PC-9 (cell line): Measurements from ENCODE around the gene VAV2. TPM values are rescaled to one million over a fixed set of nuclear protein-coding genes. Genes with fewer than 3 reads are reported as not detected.

Source experiments
- BruUV-seq: library from RNA; stranded (reverse); fragments of 400-500 nt; replicated peaks from 2 replicates; lab custom pipeline; 2021; lab: Mats Ljungman, UMichigan
- CTCF ChIA-PET: fragments of 300-600 bp; sonication (Branson Sonifier 250); formaldehyde crosslinking; loops from one replicate; lab custom pipeline; 2022; ENCODE audit warnings: antibody characterized with exemption; lab: Charles Lee
- POLR2A ChIA-PET: fragments of 300-600 bp; sonication (Branson Sonifier 250); formaldehyde crosslinking; loops from one replicate; lab custom pipeline; 2022; ENCODE audit warnings: antibody characterized with exemption; ENCODE audit not compliant: unreplicated experiment; lab: Charles Lee
- DNase-seq, 2 experiments: peaks; one replicate each; pipeline versions ENCODE4 v3.0.0 to v3.0.0-alpha.2; 2015 to 2022; ENCODE audit warnings: mixed read lengths in 1 of 2
- H2AFZ ChIP-seq: fragments of 200-600 bp; sonication (generic); 2 replicates; pipeline ENCODE4 v1.8.1; 2017; ENCODE audit warnings: antibody characterized with exemption
- H3F3A ChIP-seq: fragments of 200-600 bp; sonication (generic); 2 replicates; pipeline ENCODE4 v1.8.1; 2017; ENCODE audit warnings: antibody characterized with exemption, mild to moderate bottlenecking, low read depth; ENCODE audit not compliant: insufficient read depth
- H3K27ac ChIP-seq: fragments of 200-600 bp; sonication (generic); 2 replicates; pipeline ENCODE4 v1.6.1; 2016; ENCODE audit warnings: mixed run types
- H3K27me3 ChIP-seq: fragments of 200-600 bp; sonication (generic); 2 replicates; pipeline ENCODE4 v1.6.1; 2016; ENCODE audit warnings: low read depth, mixed run types; ENCODE audit not compliant: insufficient read depth
- H3K36me3 ChIP-seq: fragments of 200-600 bp; sonication (generic); 2 replicates; pipeline ENCODE4 v1.6.1; 2016; ENCODE audit warnings: low read depth, mixed run types
- H3K4me1 ChIP-seq: fragments of 200-600 bp; sonication (generic); replicated peaks from 2 replicates; pipeline ENCODE4 v1.6.1; 2016; ENCODE audit warnings: mixed run types; ENCODE audit not compliant: insufficient read depth
- H3K4me2 ChIP-seq: fragments of 200-600 bp; sonication (generic); 2 replicates; pipeline ENCODE4 v1.6.1; 2017; ENCODE audit warnings: mixed run types
- H3K4me3 ChIP-seq: fragments of 200-600 bp; sonication (generic); 2 replicates; pipeline ENCODE4 v1.6.1; 2016; ENCODE audit warnings: mixed run types
- H3K79me2 ChIP-seq: fragments of 200-600 bp; sonication (generic); 2 replicates; pipeline ENCODE4 v1.6.1; 2017; ENCODE audit warnings: low read depth, mixed run types
- H3K9me2 ChIP-seq: fragments of 200-600 bp; sonication (generic); 2 replicates; pipeline ENCODE4 v1.8.1; 2017; ENCODE audit warnings: mild to moderate bottlenecking; ENCODE audit not compliant: insufficient read depth
- H3K9me3 ChIP-seq: fragments of 200-600 bp; sonication (generic); 2 replicates; pipeline ENCODE4 v1.8.1; 2016; ENCODE audit warnings: low read depth; ENCODE audit not compliant: insufficient read depth
- H4K20me1 ChIP-seq: fragments of 200-600 bp; sonication (generic); 2 replicates; pipeline ENCODE4 v1.8.1; 2017; ENCODE audit not compliant: insufficient read depth
- EZH2 ChIP-seq: fragments of 200-600 bp; sonication (generic); IDR thresholded peaks from 2 replicates; pipeline ENCODE4 v1.8.0; 2017; ENCODE audit warnings: antibody characterized with exemption, low read depth
- intact Hi-C: fragments of 100-400 bp; cut with micrococcal nuclease; formaldehyde crosslinking; loops from one replicate; pipeline ENCODE4 v1.10.0; 2022; ENCODE audit not compliant: unreplicated experiment
- total RNA-seq: library from RNA; stranded (reverse); gene quantifications from 2 replicates; pipeline ENCODE4 v1.2.3, GENCODE V29; 2021
- TF ChIP-seq, protein P1 (sequence below): fragments of 200-600 bp; sonication (generic); conservative IDR thresholded peaks from 2 replicates; pipeline ENCODE4 v1.6.1; 2017; ENCODE audit warnings: mixed run types, antibody characterized with exemption, mild to moderate bottlenecking, moderate library complexity

VAV2 gene
- total RNA-seq, 1 experiment from 2014 or later: 36.5 TPM

DNA sequence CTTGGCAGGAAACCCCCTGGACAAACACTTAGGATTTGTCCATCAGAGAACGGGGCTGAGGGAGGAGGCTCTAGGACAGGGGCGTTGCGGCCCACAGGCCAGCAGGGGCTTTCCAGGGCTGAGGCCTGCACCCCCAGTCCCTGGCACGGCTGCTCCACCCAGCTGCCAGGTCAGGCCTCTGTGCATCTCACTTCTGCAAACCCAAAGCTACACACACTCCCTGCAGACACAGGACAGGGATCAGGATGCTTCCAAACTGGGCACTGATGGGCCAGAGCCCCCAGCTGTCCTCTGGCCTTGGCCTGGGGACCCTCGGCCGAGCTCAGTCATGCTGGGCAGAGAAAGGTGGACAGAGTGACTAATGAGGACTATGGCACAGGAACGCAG, 147.7 kb downstream of the VAV2 start:
- H3F3A ChIP-seq: no peaks in the 10 kb centered on the region
- ChIA-PET POLR2A (no interaction called here), CTCF (no interaction called here)
- H4K20me1 ChIP-seq: no peaks in the 10 kb centered on the region
- H3K4me3 ChIP-seq: no peak overlapping the region
- no peak overlapping the region for H3K4me2 ChIP-seq
- intact Hi-C loops: no loop called here
- H3K27ac ChIP-seq: no peak overlapping the region
- H3K9me2 ChIP-seq: no peaks in the 10 kb centered on the region
- no peak overlapping the region for H2AFZ ChIP-seq
- no peaks in the 10 kb centered on the region for H3K79me2 ChIP-seq
- no peaks in the 10 kb centered on the region for H3K9me3 ChIP-seq
- no peak for DNase-seq
- H3K36me3 ChIP-seq: no peaks in the 10 kb centered on the region
- H3K4me1 ChIP-seq: no peaks in the 10 kb centered on the region
- no peaks in the 10 kb centered on the region for H3K27me3 ChIP-seq
- TF ChIP-seq EZH2: no peak
- TF ChIP-seq, protein P1, sequence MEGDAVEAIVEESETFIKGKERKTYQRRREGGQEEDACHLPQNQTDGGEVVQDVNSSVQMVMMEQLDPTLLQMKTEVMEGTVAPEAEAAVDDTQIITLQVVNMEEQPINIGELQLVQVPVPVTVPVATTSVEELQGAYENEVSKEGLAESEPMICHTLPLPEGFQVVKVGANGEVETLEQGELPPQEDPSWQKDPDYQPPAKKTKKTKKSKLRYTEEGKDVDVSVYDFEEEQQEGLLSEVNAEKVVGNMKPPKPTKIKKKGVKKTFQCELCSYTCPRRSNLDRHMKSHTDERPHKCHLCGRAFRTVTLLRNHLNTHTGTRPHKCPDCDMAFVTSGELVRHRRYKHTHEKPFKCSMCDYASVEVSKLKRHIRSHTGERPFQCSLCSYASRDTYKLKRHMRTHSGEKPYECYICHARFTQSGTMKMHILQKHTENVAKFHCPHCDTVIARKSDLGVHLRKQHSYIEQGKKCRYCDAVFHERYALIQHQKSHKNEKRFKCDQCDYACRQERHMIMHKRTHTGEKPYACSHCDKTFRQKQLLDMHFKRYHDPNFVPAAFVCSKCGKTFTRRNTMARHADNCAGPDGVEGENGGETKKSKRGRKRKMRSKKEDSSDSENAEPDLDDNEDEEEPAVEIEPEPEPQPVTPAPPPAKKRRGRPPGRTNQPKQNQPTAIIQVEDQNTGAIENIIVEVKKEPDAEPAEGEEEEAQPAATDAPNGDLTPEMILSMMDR: no peak
- no TSS peak for BruUV-seq

DNA sequence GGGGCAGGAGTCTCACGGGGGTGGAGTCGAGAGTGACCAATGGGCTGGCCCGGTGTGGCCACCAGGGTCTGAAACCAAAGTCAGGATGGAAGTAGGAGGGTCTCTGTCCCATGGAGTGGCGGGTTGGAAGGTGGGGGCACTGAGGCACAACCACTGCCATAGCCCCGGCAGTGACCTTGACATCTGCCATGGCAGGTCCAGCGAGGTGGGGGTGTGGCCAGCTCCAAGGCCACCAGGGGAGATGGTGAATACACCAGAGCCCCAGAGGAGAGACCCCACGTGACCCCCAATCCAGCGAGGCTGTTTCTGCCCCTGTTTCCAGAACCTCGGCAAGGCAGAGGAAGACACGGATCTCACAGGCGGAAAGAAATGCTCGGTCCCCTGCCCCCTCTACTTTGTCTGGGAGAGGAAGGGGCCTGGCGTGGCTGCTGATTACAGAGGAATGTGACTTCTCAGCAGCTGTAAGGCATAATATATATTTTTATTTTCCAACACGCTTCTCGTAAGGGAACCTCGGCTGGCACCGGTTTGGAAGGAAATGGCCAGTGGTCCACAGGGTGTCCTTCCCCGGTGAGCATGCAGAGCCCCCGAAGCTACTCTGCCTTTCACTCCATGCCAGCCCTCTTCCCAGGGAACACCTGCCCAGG, 148.2 kb downstream of the VAV2 start:
- no peaks in the 10 kb centered on the region for H4K20me1 ChIP-seq
- ChIA-PET CTCF (no interaction called here), POLR2A (no interaction called here)
- no peak for DNase-seq
- no TSS peak for BruUV-seq
- no peaks in the 10 kb centered on the region for H3K9me3 ChIP-seq
- no peaks in the 10 kb centered on the region for H3K27me3 ChIP-seq
- H3K4me1 ChIP-seq: no peaks in the 10 kb centered on the region
- H3K27ac ChIP-seq: no peak overlapping the region
- no peaks in the 10 kb centered on the region for H3K79me2 ChIP-seq
- H3K9me2 ChIP-seq: no peaks in the 10 kb centered on the region
- TF ChIP-seq EZH2: no peak
- TF ChIP-seq, protein P1: no peak
- no peak overlapping the region for H3K4me3 ChIP-seq
- H3K4me2 ChIP-seq: no peak overlapping the region
- H3K36me3 ChIP-seq: no peaks in the 10 kb centered on the region
- no peaks in the 10 kb centered on the region for H3F3A ChIP-seq
- no peak overlapping the region for H2AFZ ChIP-seq
- intact Hi-C loops: no loop called here

DNA sequence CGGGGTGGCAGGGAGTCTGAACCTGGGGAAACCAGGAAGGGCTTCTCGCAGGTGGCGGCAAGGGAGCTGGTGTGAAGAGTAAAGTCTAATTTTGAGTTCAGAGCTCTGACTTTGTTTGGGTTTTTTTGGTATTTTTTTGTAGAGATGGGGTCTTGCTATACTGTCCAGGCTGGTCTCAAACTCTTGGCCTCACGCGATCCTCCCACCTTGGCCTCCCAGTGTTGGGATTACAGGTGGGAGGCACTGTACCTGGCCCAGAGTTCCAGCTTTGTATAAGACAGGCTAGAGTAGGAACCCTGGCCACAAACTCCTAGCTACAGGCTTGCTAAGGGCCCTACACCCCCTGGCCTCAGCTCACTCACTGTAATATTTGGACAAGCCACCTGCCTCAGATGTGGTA, 148.9 kb downstream of the VAV2 start:
- H3K27ac ChIP-seq: no peak overlapping the region
- H3K4me1 ChIP-seq: no peaks in the 10 kb centered on the region
- H3K9me2 ChIP-seq: no peaks in the 10 kb centered on the region
- H2AFZ ChIP-seq: no peak overlapping the region
- no peaks in the 10 kb centered on the region for H3K27me3 ChIP-seq
- no peak for TF ChIP-seq EZH2
- TF ChIP-seq, protein P1: no peak
- BruUV-seq: no TSS peak
- H3K36me3 ChIP-seq: no peaks in the 10 kb centered on the region
- intact Hi-C loops: no loop called here
- CTCF ChIA-PET: no interaction called here
- H4K20me1 ChIP-seq: no peaks in the 10 kb centered on the region
- H3K79me2 ChIP-seq: no peaks in the 10 kb centered on the region
- no peak overlapping the region for H3K4me2 ChIP-seq
- no peaks in the 10 kb centered on the region for H3K9me3 ChIP-seq
- H3K4me3 ChIP-seq: no peak overlapping the region
- no peaks in the 10 kb centered on the region for H3F3A ChIP-seq
- no peak for DNase-seq
- POLR2A ChIA-PET: no interaction called here
